H9 (cell line): ENCODE measurements around the gene R3HDM1. TPM values are rescaled to one million over a fixed set of nuclear protein-coding genes. Genes with fewer than 3 reads are reported as not detected.

Source experiments
- DNase-seq: peaks from one replicate; pipeline ENCODE4 v3.0.0-alpha.2; 2017
- H2AFZ ChIP-seq: one replicate; pipeline ENCODE4 v1.6.1; 2013; ENCODE audit warnings: mild to moderate bottlenecking, low read length, control low read depth, moderate library complexity
- H2AK5ac ChIP-seq: 2 replicates; pipeline ENCODE4 v1.6.1; 2013; ENCODE audit warnings: low read length, control low read depth, mixed read lengths; ENCODE audit not compliant: insufficient read length
- H2BK120ac ChIP-seq: one replicate; pipeline ENCODE4 v1.6.1; 2013; ENCODE audit warnings: low read depth, mild to moderate bottlenecking, low read length, control low read depth, inconsistent platforms; ENCODE audit not compliant: poor library complexity, severe bottlenecking
- H2BK12ac ChIP-seq: 2 replicates; pipeline ENCODE4 v1.6.1; 2013; ENCODE audit warnings: low read length, control low read depth, mixed read lengths, low read depth; ENCODE audit not compliant: insufficient read length
- H2BK15ac ChIP-seq: 2 replicates; pipeline ENCODE4 v1.6.1; 2013; ENCODE audit warnings: low read depth, low read length, control low read depth
- H2BK20ac ChIP-seq: one replicate; pipeline ENCODE4 v1.6.1; 2013; ENCODE audit warnings: low read depth, mild to moderate bottlenecking, low read length, control low read depth, inconsistent platforms; ENCODE audit not compliant: poor library complexity, severe bottlenecking
- H2BK5ac ChIP-seq: 2 replicates; pipeline ENCODE4 v1.6.1; 2013; ENCODE audit warnings: low read length, control low read depth, mixed read lengths; ENCODE audit not compliant: insufficient read length
- H3K14ac ChIP-seq: 2 replicates; pipeline ENCODE4 v1.6.1; 2013; ENCODE audit warnings: low read length, control low read depth; ENCODE audit not compliant: insufficient read depth
- H3K18ac ChIP-seq: 2 replicates; pipeline ENCODE4 v1.6.1; 2013; ENCODE audit warnings: low read depth, mild to moderate bottlenecking, mixed read lengths, low read length, control low read depth; ENCODE audit not compliant: insufficient read length
- H3K23ac ChIP-seq: 2 replicates; pipeline ENCODE4 v1.6.1; 2013; ENCODE audit warnings: low read length, control low read depth, mixed read lengths, low read depth; ENCODE audit not compliant: insufficient read length
- H3K23me2 ChIP-seq: 2 replicates; pipeline ENCODE4 v1.6.1; 2013; ENCODE audit warnings: low read depth, mild to moderate bottlenecking, mixed read lengths, low read length, control low read depth; ENCODE audit not compliant: insufficient read length, poor library complexity, severe bottlenecking
- H3K27ac ChIP-seq: 2 replicates; pipeline ENCODE4 v1.5.1; 2013; ENCODE audit warnings: low read length, control low read depth, mixed read lengths, low read depth; ENCODE audit not compliant: insufficient read length
- H3K27me3 ChIP-seq: 2 replicates; pipeline ENCODE4 v1.6.1; 2013; ENCODE audit warnings: low read length, control low read depth, inconsistent platforms; ENCODE audit not compliant: insufficient read depth
- H3K4ac ChIP-seq: 2 replicates; pipeline ENCODE4 v1.6.1; 2013; ENCODE audit warnings: low read depth, mild to moderate bottlenecking, control low read depth, inconsistent platforms, low read length, moderate library complexity
- H3K4me1 ChIP-seq: 2 replicates; pipeline ENCODE4 v1.6.1; 2013; ENCODE audit warnings: low read length, control low read depth, inconsistent platforms; ENCODE audit not compliant: insufficient read depth
- H3K4me2 ChIP-seq: 2 replicates; pipeline ENCODE4 v1.6.1; 2013; ENCODE audit warnings: low read length, control low read depth, mixed read lengths; ENCODE audit not compliant: insufficient read length, insufficient read depth
- H3K56ac ChIP-seq: 2 replicates; pipeline ENCODE4 v1.6.1; 2013; ENCODE audit warnings: low read depth, mild to moderate bottlenecking, mixed read lengths, low read length, control low read depth; ENCODE audit not compliant: insufficient read length
- H3K79me1 ChIP-seq: 2 replicates; pipeline ENCODE4 v1.6.1; 2013; ENCODE audit warnings: low read depth, mild to moderate bottlenecking, moderate library complexity, low read length, control low read depth, inconsistent platforms; ENCODE audit not compliant: insufficient read depth, poor library complexity, severe bottlenecking
- H3K79me2 ChIP-seq: 2 replicates; pipeline ENCODE4 v1.6.1; 2013; ENCODE audit warnings: low read length, control low read depth, inconsistent platforms; ENCODE audit not compliant: insufficient read depth
- H3K9ac ChIP-seq: 2 replicates; pipeline ENCODE4 v1.6.1; 2013; ENCODE audit warnings: low read length, control low read depth, mixed read lengths; ENCODE audit not compliant: insufficient read length; ENCODE audit errors: extremely low read depth
- H3K9me3 ChIP-seq: one replicate; pipeline ENCODE4 v1.6.1; 2013; ENCODE audit warnings: low read depth, low read length, inconsistent platforms; ENCODE audit not compliant: control insufficient read depth
- H3T11ph ChIP-seq: one replicate; pipeline ENCODE4 v1.6.1; 2013; ENCODE audit warnings: mild to moderate bottlenecking, low read length, control low read depth, inconsistent platforms
- H4K20me1 ChIP-seq: one replicate; pipeline ENCODE4 v1.6.1; 2013; ENCODE audit not compliant: control insufficient read depth, insufficient read length, insufficient read depth
- H4K5ac ChIP-seq: 2 replicates; pipeline ENCODE4 v1.6.1; 2013; ENCODE audit warnings: low read depth, mild to moderate bottlenecking, mixed read lengths, low read length, control low read depth; ENCODE audit not compliant: insufficient read length
- H4K8ac ChIP-seq: replicated peaks from 2 replicates; pipeline ENCODE4 v1.6.1; 2013; ENCODE audit warnings: low read length, control low read depth, mixed read lengths, low read depth; ENCODE audit not compliant: insufficient read length
- H4K91ac ChIP-seq: 2 replicates; pipeline ENCODE4 v1.6.1; 2013; ENCODE audit warnings: low read depth, mild to moderate bottlenecking, moderate library complexity, mixed read lengths, low read length, control low read depth; ENCODE audit not compliant: insufficient read length
- H3K27ac Mint-ChIP-seq, 3 experiments: 2 replicates in 2 of 3; 3 replicates in 1 of 3; pipeline ENCODE4 v1.8.0; 2020 to 2021; ENCODE audit warnings: mixed read lengths in 3 of 3, mild to moderate bottlenecking in 1 of 3, moderate library complexity in 1 of 3
- H3K27me3 Mint-ChIP-seq: 2 replicates; pipeline ENCODE4 v1.8.0; 2021; ENCODE audit warnings: low read depth, mild to moderate bottlenecking, moderate library complexity, mixed read lengths
- H3K36me3 Mint-ChIP-seq, 3 experiments: 2 replicates in 2 of 3; 3 replicates in 1 of 3; pipeline ENCODE4 v1.8.0; 2020 to 2021; ENCODE audit warnings: low read depth in 3 of 3, mixed read lengths in 3 of 3; ENCODE audit not compliant: insufficient read depth in 1 of 3
- H3K4me1 Mint-ChIP-seq, 2 experiments: 2 replicates each; pipeline ENCODE4 v1.8.0; 2020; ENCODE audit warnings: mixed read lengths in 2 of 2
- H3K4me3 Mint-ChIP-seq, 2 experiments: 2 replicates in 1 of 2; 3 replicates in 1 of 2; pipeline ENCODE4 v1.8.0; 2020 to 2021; ENCODE audit warnings: mild to moderate bottlenecking in 2 of 2, mixed read lengths in 2 of 2, moderate library complexity in 1 of 2
- H3K9me3 Mint-ChIP-seq, 2 experiments: 2 replicates in 1 of 2; 3 replicates in 1 of 2; pipeline ENCODE4 v1.8.0; 2020; ENCODE audit warnings: mild to moderate bottlenecking in 2 of 2, mixed read lengths in 2 of 2, moderate library complexity in 1 of 2
- WGBS: extraction: QIAGEN DNeasy Blood & Tissue Kit; methylation state at CpG from one replicate; pipeline ENCODE4 v1.1.7; 2013; ENCODE audit warnings: missing lambda C conversion rate, low lambda C conversion rate, mixed read lengths; ENCODE audit not compliant: insufficient read length; ENCODE audit errors: extremely low coverage; 5-methylcytosine and 5-hydroxymethylcytosine counted together
- total RNA-seq: library from RNA; stranded (reverse); gene quantifications from 2 replicates; pipeline ENCODE4 v1.2.1, GENCODE V29; 2021
- TF ChIP-seq, protein P1 (sequence below): fragments of 200-600 bp; sonication (generic); conservative IDR thresholded peaks from 3 replicates; pipeline ENCODE4 v1.8.0; 2021; ENCODE audit warnings: antibody characterized with exemption, mild to moderate bottlenecking

R3HDM1 gene
- total RNA-seq, 1 experiment from 2014 or later = 58.8 TPM

DNA sequence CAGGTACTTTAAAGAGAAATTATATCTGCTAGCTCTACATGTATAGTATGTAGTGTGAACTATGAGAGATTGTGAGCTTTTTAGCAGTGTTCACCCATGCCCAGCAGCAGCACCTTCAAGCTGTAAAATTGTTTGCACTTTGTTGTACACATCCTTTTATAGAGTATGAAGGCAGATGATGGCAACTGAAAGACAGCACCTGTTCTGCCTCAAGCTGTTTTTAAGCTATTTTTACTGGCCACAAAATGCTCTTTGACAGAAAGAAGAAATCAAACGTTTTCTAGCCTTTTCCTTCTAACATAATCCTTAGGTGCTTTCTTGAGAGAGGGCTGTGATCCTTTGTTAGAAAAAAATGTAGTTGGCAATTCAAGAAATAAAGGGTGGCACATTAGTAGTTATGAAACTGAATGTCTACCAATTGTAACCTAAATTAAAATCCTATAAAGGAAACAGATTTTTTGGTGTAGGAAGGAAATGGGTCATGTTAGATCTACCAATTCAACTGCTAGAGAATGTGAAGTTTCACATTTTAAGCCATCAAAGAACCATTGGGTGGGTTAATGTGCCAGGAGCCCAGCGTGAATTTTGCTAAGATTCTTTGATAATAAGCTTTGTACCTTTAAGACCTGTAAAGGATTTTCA lies 59.5 kb downstream of the R3HDM1 start:
- TF ChIP-seq, protein P1, sequence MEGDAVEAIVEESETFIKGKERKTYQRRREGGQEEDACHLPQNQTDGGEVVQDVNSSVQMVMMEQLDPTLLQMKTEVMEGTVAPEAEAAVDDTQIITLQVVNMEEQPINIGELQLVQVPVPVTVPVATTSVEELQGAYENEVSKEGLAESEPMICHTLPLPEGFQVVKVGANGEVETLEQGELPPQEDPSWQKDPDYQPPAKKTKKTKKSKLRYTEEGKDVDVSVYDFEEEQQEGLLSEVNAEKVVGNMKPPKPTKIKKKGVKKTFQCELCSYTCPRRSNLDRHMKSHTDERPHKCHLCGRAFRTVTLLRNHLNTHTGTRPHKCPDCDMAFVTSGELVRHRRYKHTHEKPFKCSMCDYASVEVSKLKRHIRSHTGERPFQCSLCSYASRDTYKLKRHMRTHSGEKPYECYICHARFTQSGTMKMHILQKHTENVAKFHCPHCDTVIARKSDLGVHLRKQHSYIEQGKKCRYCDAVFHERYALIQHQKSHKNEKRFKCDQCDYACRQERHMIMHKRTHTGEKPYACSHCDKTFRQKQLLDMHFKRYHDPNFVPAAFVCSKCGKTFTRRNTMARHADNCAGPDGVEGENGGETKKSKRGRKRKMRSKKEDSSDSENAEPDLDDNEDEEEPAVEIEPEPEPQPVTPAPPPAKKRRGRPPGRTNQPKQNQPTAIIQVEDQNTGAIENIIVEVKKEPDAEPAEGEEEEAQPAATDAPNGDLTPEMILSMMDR = no peak
- Mint-ChIP-seq H3K27me3 (no peaks in the 10 kb centered on the region), H3K36me3 (peaks cover 19 to 34% (median 29%) of the 10 kb centered on the region in 3 experiments), H3K4me3 (no peak overlapping the region), H3K4me1 (peaks cover 18 to 20% of the 10 kb centered on the region in 2 experiments), H3K27ac (no peak overlapping the region), H3K9me3 (peaks cover 14 to 15% of the 10 kb centered on the region in 2 experiments)
- Histone ChIP-seq H4K8ac (no peak overlapping the region), H2BK5ac (no peak overlapping the region), H3K14ac (no peak overlapping the region), H3K4me1 (peaks cover 3% of the 10 kb centered on the region), H3K79me1 (no peaks in the 10 kb centered on the region), H3T11ph (no peak overlapping the region), H2AFZ (no peak overlapping the region), H3K79me2 (peaks cover 2% of the 10 kb centered on the region; the same call in 1 of the 2 replicates), H3K23ac (no peak overlapping the region), H3K56ac (no peak overlapping the region), H3K4ac (no peak overlapping the region), H4K20me1 (no peaks in the 10 kb centered on the region), H2BK15ac (no peak overlapping the region), H3K18ac (no peak overlapping the region), H3K9me3 (peaks cover 11% of the 10 kb centered on the region), H2BK12ac (no peak overlapping the region), H3K27me3 (no peaks in the 10 kb centered on the region), H2BK120ac (no peak overlapping the region), H3K23me2 (no peaks in the 10 kb centered on the region), H4K5ac (no peak overlapping the region), H2BK20ac (no peak overlapping the region), H3K4me2 (no peak overlapping the region), H4K91ac (no peak overlapping the region), H2AK5ac (no peak overlapping the region), H3K27ac (no peak overlapping the region), H3K9ac (no peak overlapping the region)
- no CpG with 5 or more reads among the region's 2 CpGs for WGBS
- no peak for DNase-seq
